Stomach smooth muscle (tissue), 2 donors: Measurements from ENCODE around the gene PLCB4.

Experiments used
- H3K27ac ChIP-seq: one replicate; pipeline ENCODE4 v1.7.0; 2013; ENCODE audit warnings: mild to moderate bottlenecking, low read length, inconsistent platforms
- H3K27me3 ChIP-seq, 2 donors: one replicate each; pipeline ENCODE4 v1.7.0; 2013; ENCODE audit warnings: low read length in 2 of 2; ENCODE audit not compliant: insufficient read depth in 2 of 2, control insufficient read depth in 1 of 2
- H3K36me3 ChIP-seq, 2 donors: one replicate each; pipeline ENCODE4 v1.7.0; 2013; ENCODE audit warnings: low read length in 2 of 2; ENCODE audit not compliant: control insufficient read depth in 2 of 2, insufficient read depth in 2 of 2
- H3K4me1 ChIP-seq: one replicate; pipeline ENCODE4 v1.7.0; 2013; ENCODE audit warnings: low read length; ENCODE audit not compliant: control insufficient read depth, insufficient read depth
- H3K4me3 ChIP-seq, 2 donors: one replicate each; pipeline ENCODE4 v1.7.0; 2013; ENCODE audit warnings: low read length in 2 of 2
- H3K9ac ChIP-seq, 2 donors: one replicate each; pipeline ENCODE4 v1.7.0; 2013; ENCODE audit warnings: low read length in 2 of 2, mild to moderate bottlenecking in 1 of 2
- H3K9me3 ChIP-seq, 2 donors: one replicate each; pipeline ENCODE4 v1.7.0; 2013; ENCODE audit warnings: low read length in 2 of 2; ENCODE audit not compliant: control insufficient read depth in 2 of 2
- donor health status: healthy.
- donor health status: Pancreatic carcinoma.

Gene PLCB4

GRCh38 chr20:9122571-9122970 is 53.7 kb downstream of the PLCB4 start:
- H3K27me3 ChIP-seq, result no peaks in the 10 kb centered on the region
- no peak overlapping the region for H3K4me3 ChIP-seq
- H3K36me3 ChIP-seq, result no peaks in the 10 kb centered on the region
- H3K9me3 ChIP-seq, result no peaks in the 10 kb centered on the region
- H3K4me1 ChIP-seq, result peaks cover 8% of the 10 kb centered on the region
- no peak overlapping the region for H3K9ac ChIP-seq
- H3K27ac ChIP-seq, result no peak overlapping the region

- H3K9ac ChIP-seq, result no peak overlapping the region
- no peaks in the 10 kb centered on the region for H3K4me1 ChIP-seq
- H3K36me3 ChIP-seq, result no peaks in the 10 kb centered on the region
- H3K4me3 ChIP-seq, result no peak overlapping the region
- no peak overlapping the region for H3K27ac ChIP-seq
- H3K27me3 ChIP-seq, result no peaks in the 10 kb centered on the region
- H3K9me3 ChIP-seq, result peaks cover 0 to 1% of the 10 kb centered on the region in 2 donors
Measured at GRCh38 chr20:9126527-9126926, 57.6 kb downstream of the PLCB4 start.

- no peaks in the 10 kb centered on the region for H3K36me3 ChIP-seq
- H3K4me3 ChIP-seq, result no peak overlapping the region
- no peak overlapping the region for H3K9ac ChIP-seq
- H3K4me1 ChIP-seq, result no peaks in the 10 kb centered on the region
- H3K27ac ChIP-seq, result no peak overlapping the region
- no peaks in the 10 kb centered on the region for H3K27me3 ChIP-seq
- peaks cover 4 to 6% of the 10 kb centered on the region in 2 donors for H3K9me3 ChIP-seq
Measured at GRCh38 chr20:9128568-9128967, 59.7 kb downstream of the PLCB4 start.

GRCh38 chr20:9129756-9130155 is 60.9 kb downstream of the PLCB4 start:
- Histone ChIP-seq H3K4me1 (no peaks in the 10 kb centered on the region), H3K9ac (no peak overlapping the region), H3K4me3 (no peak overlapping the region), H3K27ac (no peak overlapping the region), H3K9me3 (peaks cover 4 to 6% of the 10 kb centered on the region in 2 donors), H3K27me3 (no peaks in the 10 kb centered on the region), H3K36me3 (no peaks in the 10 kb centered on the region)

- no peaks in the 10 kb centered on the region for H3K36me3 ChIP-seq
- peaks cover 4 to 6% of the 10 kb centered on the region in 2 donors for H3K9me3 ChIP-seq
- no peak overlapping the region for H3K9ac ChIP-seq
- H3K4me3 ChIP-seq, result no peak overlapping the region
- H3K27me3 ChIP-seq, result no peaks in the 10 kb centered on the region
- no peaks in the 10 kb centered on the region for H3K4me1 ChIP-seq
- no peak overlapping the region for H3K27ac ChIP-seq
Measured at GRCh38 chr20:9130521-9130920, 61.6 kb downstream of the PLCB4 start.

- Histone ChIP-seq H3K27ac (no peak overlapping the region), H3K9me3 (peaks cover 4 to 6% of the 10 kb centered on the region in 2 donors), H3K36me3 (no peaks in the 10 kb centered on the region), H3K9ac (no peak overlapping the region), H3K27me3 (no peaks in the 10 kb centered on the region), H3K4me1 (no peaks in the 10 kb centered on the region), H3K4me3 (no peak overlapping the region)
Measured at GRCh38 chr20:9131841-9132240, 63.0 kb downstream of the PLCB4 start.

- Histone ChIP-seq H3K9me3 (peaks cover 6 to 8% of the 10 kb centered on the region in 2 donors), H3K27me3 (no peaks in the 10 kb centered on the region), H3K9ac (no peak overlapping the region), H3K4me1 (no peaks in the 10 kb centered on the region), H3K4me3 (no peak overlapping the region), H3K36me3 (no peaks in the 10 kb centered on the region), H3K27ac (no peak overlapping the region)
Measured at GRCh38 chr20:9134346-9134745, 65.5 kb downstream of the PLCB4 start.

- H3K36me3 ChIP-seq, result no peaks in the 10 kb centered on the region
- H3K27ac ChIP-seq, result no peak overlapping the region
- H3K9ac ChIP-seq, result no peak overlapping the region
- peaks cover 6 to 12% of the 10 kb centered on the region in 2 donors for H3K9me3 ChIP-seq
- no peaks in the 10 kb centered on the region for H3K27me3 ChIP-seq
- no peak overlapping the region for H3K4me3 ChIP-seq
- no peaks in the 10 kb centered on the region for H3K4me1 ChIP-seq
Measured at GRCh38 chr20:9136114-9136513, 67.2 kb downstream of the PLCB4 start.

GRCh38 chr20:9137001-9137400 is 68.1 kb downstream of the PLCB4 start:
- Histone ChIP-seq H3K9ac (no peak overlapping the region), H3K36me3 (no peaks in the 10 kb centered on the region), H3K27me3 (no peaks in the 10 kb centered on the region), H3K9me3 (peaks cover under 1 to 12% of the 10 kb centered on the region in 2 donors), H3K4me3 (no peak overlapping the region), H3K27ac (no peak overlapping the region), H3K4me1 (no peaks in the 10 kb centered on the region)

GRCh38 chr20:9139106-9139833 is 70.4 kb downstream of the PLCB4 start:
- Histone ChIP-seq H3K27me3 (no peaks in the 10 kb centered on the region), H3K9me3 (peaks cover 0 to 8% of the 10 kb centered on the region in 2 donors), H3K4me1 (no peaks in the 10 kb centered on the region), H3K9ac (no peak overlapping the region), H3K4me3 (no peak overlapping the region), H3K36me3 (no peaks in the 10 kb centered on the region), H3K27ac (no peak overlapping the region)

- Histone ChIP-seq H3K4me3 (no peak overlapping the region), H3K36me3 (no peaks in the 10 kb centered on the region), H3K27me3 (no peaks in the 10 kb centered on the region), H3K27ac (no peak overlapping the region), H3K9ac (no peak overlapping the region), H3K4me1 (no peaks in the 10 kb centered on the region), H3K9me3 (peaks cover 0 to 8% of the 10 kb centered on the region in 2 donors)
Measured at GRCh38 chr20:9140162-9140760, 71.4 kb downstream of the PLCB4 start.
